GM18519 (cell line): ENCODE data around the gene PCDHGB7.
A peak's percentile ranks its signal among the peaks of the same experiment; 100 is the strongest.
"Not testable (repeated sequence)": the region's sequence is repeated elsewhere in the genome, so short reads cannot be mapped to it uniquely, and the experiment has no call there.

Experiments used
- ATAC-seq: cut with Tn5 transposase; IDR thresholded peaks from one replicate; pipeline ENCODE4 v1.9.1; 2021; ENCODE audit warnings: mild to moderate bottlenecking, moderate library complexity; ENCODE audit not compliant: unreplicated experiment, low FRiP score

The PCDHGB7 gene

DNA sequence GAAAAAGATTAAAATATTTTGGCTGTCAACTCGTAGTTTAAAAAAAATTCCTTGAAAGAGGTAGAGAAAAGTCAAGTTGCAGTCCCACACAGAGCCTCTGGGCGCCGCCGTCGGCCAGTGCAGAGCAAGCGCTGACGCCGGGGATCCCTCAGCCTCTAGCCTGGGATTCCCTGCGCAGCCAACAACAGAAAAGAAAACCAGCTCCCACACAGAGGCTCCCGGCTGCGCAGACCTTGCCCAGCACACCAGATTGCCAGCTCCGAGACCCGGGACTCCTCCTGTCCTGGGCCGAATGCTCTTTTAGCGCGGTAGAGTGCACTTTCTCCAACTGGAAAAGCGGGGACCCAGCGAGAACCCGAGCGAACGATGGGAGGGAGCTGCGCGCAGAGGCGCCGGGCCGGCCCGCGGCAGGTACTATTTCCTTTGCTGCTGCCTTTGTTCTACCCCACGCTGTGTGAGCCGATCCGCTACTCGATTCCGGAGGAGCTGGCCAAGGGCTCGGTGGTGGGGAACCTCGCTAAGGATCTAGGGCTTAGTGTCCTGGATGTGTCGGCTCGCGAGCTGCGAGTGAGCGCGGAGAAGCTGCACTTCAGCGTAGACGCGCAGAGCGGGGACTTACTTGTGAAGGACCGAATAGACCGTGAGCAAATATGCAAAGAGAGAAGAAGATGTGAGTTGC lies at the start of gene PCDHGB7:
Gene PCDHGB7 (plus strand): TSS at position 184 of the 679 bp plus-strand sequence. CDS start 183 bp downstream, at position 367.
- peak; percentile 60 for ATAC-seq

DNA sequence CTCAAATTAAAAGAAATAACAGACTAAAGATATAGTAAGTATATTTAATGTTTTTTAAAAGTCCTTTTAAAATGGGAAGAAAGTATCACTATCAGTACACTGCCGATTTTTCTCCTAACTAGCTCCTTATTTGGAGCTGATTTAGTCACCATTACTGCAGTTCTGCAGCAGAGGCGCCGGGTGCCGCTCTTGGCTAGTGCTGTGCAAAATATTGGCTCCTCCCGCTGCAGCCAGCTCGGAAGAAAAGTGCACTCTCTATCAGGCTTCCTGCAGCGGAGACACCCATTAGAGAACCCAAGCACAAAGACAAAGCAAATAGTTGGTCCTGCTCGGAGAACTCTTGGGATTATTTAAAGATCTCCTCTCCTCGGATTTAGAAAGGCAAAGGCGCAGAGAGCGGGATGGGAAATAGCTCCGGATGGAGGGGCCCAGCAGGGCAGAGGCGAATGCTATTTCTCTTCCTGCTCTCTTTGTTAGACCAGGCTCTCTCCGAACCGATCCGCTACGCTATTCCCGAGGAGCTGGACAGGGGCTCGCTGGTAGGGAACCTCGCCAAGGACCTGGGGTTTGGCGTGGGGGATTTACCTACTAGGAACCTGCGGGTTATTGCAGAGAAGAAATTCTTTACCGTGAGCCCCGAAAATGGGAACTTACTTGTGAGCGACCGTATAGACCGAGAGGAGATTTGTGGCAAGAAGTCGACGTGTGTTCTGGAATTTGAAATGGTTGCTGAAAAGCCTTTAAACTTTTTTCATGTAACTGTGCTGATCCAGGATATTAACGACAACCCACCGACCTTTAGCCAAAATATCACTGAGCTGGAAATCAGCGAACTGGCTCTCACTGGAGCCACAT lies 47.3 kb upstream of the PCDHGB7 start, which contains the start of gene PCDHGB3:
Gene PCDHGB3 (plus strand): TSS at position 249 of the 855 bp plus-strand sequence. CDS start 153 bp downstream, at position 402.
- peak; percentile 96 for ATAC-seq

DNA sequence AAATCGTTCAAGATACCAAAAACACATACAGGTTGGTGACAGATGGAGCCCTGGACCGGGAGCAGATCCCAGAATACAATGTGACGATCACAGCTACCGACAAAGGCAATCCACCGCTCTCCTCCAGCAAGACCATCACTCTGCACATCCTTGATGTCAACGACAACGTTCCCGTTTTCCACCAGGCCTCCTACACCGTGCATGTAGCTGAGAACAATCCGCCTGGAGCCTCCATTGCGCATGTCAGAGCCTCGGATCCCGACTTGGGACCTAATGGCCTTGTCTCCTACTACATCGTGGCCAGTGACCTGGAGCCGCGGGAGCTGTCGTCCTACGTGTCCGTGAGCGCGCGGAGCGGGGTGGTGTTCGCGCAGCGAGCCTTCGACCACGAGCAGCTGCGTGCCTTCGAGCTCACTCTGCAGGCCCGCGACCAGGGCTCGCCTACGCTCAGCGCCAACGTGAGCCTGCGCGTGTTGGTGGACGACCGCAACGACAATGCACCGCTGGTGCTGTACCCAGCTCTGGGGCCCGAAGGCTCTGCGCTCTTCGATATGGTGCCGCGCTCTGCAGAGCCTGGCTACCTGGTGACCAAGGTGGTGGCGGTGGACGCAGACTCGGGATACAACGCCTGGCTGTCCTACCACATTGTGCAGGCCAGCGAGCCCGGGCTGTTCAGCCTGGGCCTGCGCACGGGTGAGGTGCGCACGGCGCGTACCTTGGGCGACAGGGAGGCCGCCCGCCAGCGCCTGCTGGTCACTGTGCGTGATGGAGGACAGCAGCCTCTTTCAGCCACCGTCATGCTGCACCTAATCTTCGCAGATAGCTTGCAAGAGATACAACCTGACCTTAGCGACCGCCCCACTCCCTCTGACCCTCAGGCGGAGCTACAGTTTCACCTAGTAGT lies 45.7 kb upstream of the PCDHGB7 start:
- ATAC-seq: no peak

DNA sequence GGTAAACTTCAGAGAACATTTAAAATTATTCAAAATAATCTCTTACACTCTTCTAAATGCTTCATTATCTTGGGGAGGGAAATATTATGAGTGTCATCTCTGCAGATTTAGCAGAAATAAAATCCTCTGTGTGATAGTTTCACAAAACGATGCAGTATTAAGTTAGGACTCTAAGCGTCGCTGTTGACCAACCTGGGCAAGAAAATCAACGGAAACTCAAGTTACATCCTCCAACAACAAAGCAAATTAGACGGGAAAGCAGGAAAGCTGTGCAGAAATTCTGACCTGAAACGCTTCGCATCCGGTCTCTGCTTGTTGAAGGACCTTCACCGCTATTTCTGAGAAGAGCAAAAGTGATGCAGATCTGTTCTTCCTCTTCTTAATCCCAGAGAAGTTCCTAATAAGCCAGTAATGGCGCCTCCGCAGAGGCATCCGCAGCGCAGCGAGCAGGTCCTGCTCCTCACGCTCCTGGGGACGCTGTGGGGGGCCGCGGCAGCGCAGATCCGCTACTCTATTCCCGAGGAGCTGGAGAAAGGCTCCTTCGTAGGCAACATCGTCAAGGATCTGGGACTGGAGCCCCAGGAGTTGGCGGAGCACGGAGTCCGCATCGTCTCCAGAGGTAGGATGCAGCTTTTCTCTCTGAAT lies 43.7 kb upstream of the PCDHGB7 start, which contains the start of gene PCDHGA6:
Gene PCDHGA6 (plus strand): TSS at position 219 of the 645 bp plus-strand sequence. CDS start 193 bp downstream, at position 412.
- no peak for ATAC-seq

DNA sequence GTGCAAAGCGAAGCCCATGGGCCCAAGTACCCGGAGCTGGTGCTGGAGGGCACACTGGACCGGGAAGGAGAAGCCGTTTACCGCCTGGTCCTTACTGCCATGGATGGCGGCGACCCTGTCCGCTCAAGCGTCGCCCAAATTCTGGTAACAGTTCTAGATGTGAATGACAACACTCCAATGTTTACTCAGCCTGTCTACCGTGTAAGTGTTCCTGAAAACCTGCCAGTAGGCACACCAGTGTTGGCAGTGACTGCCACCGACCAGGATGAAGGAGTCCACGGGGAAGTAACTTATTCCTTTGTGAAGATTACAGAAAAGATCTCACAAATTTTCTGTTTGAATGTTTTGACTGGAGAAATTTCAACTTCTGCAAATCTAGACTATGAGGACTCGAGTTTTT lies 42.9 kb upstream of the PCDHGB7 start:
- ATAC-seq: no peak

DNA sequence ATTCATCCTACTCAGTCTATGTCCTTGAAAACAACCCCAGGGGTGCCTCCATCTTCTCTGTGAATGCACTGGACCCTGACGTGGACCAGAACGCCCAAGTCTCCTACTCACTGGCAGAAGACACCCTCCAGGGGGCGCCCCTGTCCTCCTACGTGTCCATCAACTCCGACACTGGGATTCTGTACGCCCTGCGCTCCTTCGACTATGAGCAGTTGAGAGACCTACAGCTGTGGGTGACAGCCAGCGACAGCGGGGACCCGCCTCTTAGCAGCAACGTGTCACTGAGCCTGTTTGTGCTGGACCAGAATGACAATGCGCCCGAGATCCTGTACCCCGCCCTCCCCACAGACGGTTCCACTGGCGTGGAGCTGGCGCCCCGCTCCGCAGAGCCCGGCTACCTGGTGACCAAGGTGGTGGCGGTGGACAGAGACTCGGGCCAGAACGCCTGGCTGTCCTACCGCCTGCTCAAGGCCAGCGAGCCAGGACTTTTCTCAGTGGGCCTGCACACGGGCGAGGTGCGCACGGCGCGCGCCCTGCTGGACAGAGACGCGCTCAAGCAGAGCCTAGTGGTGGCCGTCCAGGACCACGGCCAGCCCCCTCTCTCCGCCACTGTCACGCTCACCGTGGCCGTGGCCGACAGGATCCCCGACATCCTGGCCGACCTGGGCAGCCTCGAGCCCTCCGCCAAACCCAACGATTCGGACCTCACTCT lies 41.9 kb upstream of the PCDHGB7 start:
- not testable (repeated sequence) for ATAC-seq

DNA sequence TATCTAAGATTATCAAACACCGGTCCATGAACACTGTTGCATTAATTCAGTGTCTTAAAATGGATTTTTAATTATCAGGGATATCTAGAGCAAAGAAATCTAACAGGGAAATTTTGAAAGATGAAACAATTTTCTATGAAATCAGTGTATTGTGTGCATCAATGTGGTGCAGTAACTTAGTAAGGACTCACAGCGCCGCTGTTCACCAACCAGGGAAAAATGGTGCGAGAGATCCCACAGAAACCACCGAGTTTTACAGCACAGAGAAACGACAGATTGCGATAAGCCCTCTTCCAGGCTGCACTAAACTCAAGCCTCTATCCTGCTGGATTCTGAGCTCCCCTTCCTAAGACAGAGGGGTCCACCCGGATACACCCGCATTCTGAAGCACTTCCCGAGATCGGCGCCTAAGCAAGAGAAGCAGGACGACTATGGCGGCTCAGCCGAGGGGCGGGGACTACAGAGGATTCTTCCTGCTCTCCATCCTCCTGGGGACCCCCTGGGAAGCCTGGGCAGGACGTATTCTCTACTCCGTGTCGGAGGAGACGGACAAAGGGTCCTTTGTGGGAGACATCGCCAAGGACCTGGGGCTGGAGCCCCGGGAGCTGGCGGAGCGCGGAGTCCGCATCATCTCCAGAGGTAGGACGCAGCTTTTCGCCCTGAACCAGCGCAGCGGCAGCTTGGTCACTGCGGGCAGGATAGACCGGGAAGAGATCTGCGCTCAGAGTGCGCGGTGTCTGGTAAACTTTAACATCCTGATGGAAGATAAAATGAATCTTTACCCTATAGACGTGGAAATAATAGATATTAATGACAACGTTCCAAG lies 34.8 kb upstream of the PCDHGB7 start, which contains the start of gene PCDHGA7:
Gene PCDHGA7 (plus strand): TSS at position 274 of the 826 bp plus-strand sequence. CDS start 158 bp downstream, at position 432.
- ATAC-seq: no peak

DNA sequence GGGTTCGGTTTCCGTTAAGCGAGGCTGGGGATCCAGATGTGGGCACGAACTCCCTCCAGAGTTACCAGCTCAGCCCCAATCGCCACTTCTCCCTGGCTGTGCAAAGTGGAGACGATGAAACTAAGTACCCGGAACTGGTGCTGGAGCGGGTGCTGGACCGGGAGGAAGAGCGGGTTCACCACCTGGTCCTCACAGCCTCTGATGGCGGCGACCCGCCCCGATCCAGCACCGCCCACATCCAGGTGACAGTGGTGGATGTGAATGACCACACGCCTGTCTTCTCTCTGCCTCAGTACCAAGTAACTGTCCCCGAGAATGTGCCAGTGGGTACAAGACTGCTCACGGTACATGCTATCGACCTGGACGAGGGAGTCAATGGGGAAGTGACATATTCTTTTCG lies 34.1 kb upstream of the PCDHGB7 start:
- no peak for ATAC-seq

DNA sequence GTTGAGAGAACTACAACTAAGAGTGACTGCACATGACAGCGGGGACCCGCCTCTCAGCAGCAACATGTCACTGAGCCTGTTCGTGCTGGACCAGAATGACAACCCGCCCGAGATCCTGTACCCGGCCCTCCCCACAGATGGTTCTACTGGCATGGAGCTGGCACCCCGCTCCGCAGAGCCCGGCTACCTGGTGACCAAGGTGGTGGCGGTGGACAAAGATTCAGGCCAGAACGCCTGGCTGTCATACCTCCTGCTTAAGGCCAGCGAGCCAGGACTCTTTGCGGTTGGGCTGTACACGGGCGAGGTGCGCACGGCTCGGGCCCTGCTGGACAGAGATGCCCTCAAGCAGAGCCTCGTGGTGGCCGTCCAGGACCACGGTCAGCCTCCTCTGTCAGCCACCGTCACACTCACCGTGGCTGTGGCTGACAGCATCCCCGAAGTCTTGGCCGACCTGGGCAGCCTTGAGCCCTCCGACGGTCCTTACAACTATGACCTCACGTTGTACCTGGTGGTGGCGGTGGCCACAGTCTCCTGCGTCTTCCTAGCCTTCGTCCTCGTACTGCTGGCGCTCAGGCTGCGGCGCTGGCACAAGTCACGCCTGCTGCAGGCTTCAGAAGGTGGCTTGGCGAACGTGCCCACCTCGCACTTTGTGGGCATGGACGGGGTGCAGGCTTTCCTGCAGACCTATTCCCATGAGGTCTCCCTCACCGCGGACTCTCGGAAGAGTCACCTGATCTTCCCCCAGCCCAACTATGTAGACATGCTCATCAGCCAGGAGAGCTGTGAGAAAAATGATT lies 32.8 kb upstream of the PCDHGB7 start:
- no peak for ATAC-seq

DNA sequence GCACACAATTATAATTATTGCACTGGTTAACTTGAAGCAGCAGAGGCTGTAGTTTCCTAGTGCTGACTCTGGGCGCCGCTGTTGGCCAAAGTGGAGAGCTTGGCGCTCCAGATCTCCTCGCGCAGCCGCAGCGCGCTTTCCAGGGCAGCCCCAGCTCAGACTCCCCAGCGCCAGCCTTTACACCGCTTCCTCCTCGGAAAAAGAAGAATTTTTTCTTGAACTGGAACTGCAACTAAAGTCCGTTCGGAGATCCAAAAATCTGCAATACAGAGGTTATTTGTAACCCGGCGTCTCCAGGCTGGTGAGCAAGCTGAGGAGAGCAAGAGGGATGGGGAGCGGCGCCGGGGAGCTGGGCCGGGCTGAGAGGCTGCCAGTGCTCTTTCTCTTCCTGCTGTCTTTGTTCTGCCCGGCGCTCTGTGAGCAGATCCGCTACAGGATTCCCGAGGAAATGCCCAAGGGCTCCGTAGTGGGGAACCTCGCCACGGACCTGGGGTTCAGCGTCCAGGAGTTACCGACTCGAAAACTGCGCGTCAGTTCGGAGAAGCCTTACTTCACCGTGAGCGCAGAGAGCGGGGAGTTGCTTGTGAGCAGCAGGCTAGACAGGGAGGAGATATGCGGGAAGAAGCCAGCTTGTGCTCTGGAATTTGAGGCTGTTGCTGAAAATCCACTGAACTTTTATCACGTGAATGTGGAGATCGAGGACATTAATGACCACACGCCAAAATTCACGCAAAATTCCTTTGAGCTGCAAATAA lies 29.7 kb upstream of the PCDHGB7 start, which contains the start of gene PCDHGB4:
Gene PCDHGB4 (plus strand): TSS at position 142 of the 755 bp plus-strand sequence. CDS start 187 bp downstream, at position 329.
- not testable (repeated sequence) for ATAC-seq

DNA sequence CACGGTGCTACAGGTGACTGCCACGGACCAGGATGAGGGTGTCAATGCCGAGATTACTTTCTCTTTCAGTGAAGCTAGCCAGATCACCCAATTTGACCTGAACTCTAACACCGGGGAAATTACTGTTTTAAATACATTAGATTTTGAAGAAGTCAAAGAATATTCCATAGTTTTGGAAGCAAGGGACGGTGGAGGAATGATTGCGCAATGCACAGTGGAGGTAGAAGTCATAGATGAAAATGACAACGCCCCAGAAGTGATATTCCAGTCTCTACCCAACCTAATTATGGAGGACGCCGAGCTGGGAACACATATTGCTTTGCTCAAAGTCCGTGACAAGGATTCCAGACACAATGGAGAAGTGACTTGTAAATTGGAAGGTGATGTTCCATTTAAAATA lies 28.8 kb upstream of the PCDHGB7 start:
- no peak for ATAC-seq

DNA sequence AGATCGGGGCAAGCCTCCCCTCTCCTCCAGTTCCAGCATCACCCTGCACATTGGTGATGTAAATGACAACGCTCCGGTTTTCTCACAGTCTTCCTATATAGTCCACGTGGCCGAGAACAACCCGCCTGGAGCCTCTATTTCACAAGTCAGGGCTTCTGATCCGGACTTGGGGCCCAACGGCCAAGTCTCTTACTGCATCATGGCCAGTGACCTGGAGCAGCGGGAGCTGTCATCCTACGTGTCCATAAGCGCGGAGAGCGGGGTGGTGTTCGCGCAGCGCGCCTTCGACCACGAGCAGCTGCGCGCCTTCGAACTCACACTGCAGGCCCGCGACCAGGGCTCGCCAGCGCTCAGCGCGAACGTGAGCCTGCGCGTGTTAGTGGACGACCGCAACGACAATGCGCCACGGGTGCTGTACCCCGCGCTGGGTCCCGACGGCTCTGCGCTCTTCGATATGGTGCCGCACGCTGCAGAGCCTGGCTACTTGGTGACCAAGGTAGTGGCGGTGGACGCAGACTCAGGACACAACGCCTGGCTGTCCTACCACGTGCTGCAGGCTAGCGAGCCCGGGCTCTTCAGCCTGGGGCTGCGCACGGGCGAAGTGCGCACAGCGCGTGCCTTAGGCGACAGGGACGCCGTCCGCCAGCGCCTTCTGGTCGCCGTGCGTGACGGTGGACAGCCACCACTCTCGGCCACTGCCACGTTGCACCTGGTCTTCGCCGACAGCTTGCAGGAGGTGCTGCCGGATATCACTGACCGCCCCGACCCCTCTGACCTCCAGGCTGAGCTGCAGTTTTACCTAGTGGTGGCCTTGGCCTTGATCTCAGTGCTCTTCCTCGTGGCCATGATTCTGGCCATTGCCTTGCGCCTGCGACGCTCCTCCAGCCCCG lies 28.1 kb upstream of the PCDHGB7 start:
- ATAC-seq: no peak

DNA sequence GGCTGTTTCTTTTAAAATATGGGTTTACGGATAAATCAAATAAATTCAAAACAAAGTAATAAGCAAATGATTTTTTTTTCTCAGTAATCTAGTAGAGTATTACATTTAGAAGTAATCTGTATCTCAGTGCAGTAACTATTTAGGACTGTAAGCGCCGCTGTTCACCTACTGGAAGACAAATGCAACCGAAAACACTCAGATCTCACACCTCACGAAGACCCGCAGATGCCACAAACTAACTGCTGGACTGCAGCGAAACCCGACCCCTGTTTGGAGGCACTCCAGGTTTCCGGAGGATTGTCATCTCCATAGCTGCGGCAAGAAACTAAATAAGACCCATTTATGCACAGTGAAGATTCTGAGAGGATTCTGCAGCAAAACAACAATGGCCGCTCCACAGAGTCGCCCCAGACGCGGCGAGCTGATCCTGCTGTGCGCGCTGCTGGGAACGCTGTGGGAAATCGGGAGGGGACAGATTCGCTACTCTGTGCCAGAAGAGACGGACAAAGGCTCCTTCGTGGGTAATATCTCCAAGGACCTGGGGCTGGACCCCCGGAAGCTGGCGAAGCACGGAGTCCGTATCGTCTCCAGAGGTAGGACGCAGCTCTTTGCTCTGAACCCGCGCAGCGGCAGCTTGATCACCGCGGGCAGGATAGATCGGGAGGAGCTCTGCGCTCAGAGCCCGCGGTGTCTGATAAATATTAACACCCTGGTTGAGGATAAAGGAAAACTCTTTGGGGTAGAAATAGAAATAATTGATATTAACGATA lies 24.9 kb upstream of the PCDHGB7 start, which contains the start of gene PCDHGA8:
Gene PCDHGA8 (plus strand): TSS at position 205 of the 770 bp plus-strand sequence. CDS start 181 bp downstream, at position 386.
- ATAC-seq: no peak

DNA sequence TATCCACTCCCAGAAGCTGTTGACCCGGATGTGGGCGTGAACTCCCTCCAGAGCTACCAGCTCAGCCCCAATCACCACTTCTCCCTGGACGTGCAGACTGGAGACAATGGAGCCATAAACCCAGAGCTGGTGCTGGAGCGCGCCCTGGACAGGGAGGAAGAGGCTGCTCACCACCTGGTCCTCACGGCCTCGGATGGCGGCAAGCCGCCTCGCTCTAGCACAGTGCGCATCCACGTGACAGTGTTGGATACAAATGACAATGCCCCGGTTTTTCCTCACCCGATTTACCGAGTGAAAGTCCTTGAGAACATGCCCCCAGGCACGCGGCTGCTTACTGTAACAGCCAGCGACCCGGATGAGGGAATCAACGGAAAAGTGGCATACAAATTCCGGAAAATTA lies 24.2 kb upstream of the PCDHGB7 start:
- no peak for ATAC-seq
